Upper lobe of left lung (tissue), 4 donors: ENCODE data around the gene ZNF562.

ENCODE experiments used
- CTCF ChIP-seq, 6 experiments: fragments of 450-650 bp in 4 of 6; fragments of 200-600 bp in 2 of 6; sonication (generic) in 2 of 6; IDR thresholded peaks; one replicate each; pipeline ENCODE4 v1.5.1; 2016 to 2019; ENCODE audit warnings: antibody characterized with exemption in 6 of 6
- POLR2A ChIP-seq, 4 donors: fragments of 450-650 bp; IDR thresholded peaks; one replicate each; pipeline ENCODE4 v1.5.1; 2016 to 2017; ENCODE audit warnings: antibody characterized with exemption in 4 of 4, mild to moderate bottlenecking in 2 of 4
- POLR2AphosphoS5 ChIP-seq, 2 donors: sonication (generic); formaldehyde crosslinking; IDR thresholded peaks; one replicate each; pipeline ENCODE4 v1.5.1; 2017; ENCODE audit warnings: antibody characterized with exemption in 2 of 2

GRCh38 chr19:9640956-9641355 lies 33.9 kb downstream of the ZNF562 start:
- TF ChIP-seq CTCF (IDR thresholded peaks at IDR 0.05), result no peak
- no peak for TF ChIP-seq POLR2A (IDR thresholded peaks at IDR 0.05)
- TF ChIP-seq POLR2AphosphoS5 (IDR thresholded peaks at IDR 0.05), result no peak
